ENCODE measurements around the gene LRRC18.

- TF ChIP-seq CREBL2 (CRISPR knock-in tag; IDR thresholded peaks at IDR 0.05; ENCODE audit: borderline replicate concordance) (no peak), ZSCAN12 (CRISPR knock-in tag; IDR thresholded peaks at IDR 0.05) (no peak), ATF2 (CRISPR knock-in tag; IDR thresholded peaks at IDR 0.05) (no peak), ZNF563 (CRISPR knock-in tag; IDR thresholded peaks at IDR 0.05) (no peak), ZKSCAN8 (CRISPR knock-in tag; IDR thresholded peaks at IDR 0.05; ENCODE audit: borderline replicate concordance) (no peak), TEAD2 (CRISPR knock-in tag; IDR thresholded peaks at IDR 0.05) (no peak), SOX13 (IDR thresholded peaks at IDR 0.05) (no peak), SOX13 (CRISPR knock-in tag; conservative IDR thresholded peaks at IDR 0.05 in 1 of 2, IDR thresholded peaks at IDR 0.05 in 1 of 2) (no peak), GABPA (IDR thresholded peaks at IDR 0.05; ENCODE audit: low read depth, low read length) (no peak), GABPA (CRISPR knock-in tag; IDR thresholded peaks at IDR 0.05; ENCODE audit: low read depth) (no peak), HMGXB4 (CRISPR knock-in tag; IDR thresholded peaks at IDR 0.05; ENCODE audit: borderline replicate concordance in 1 of 2, low read depth in 1 of 2) (no peak), RXRA (CRISPR knock-in tag; IDR thresholded peaks at IDR 0.05) (no peak)
Observed at GRCh38 chr10:48941427-48942075, 1.9 kb upstream of the LRRC18 start.
